Osteocyte (in vitro differentiated cells): ENCODE data around the gene TRPV4. TPM values are rescaled to one million over a fixed set of nuclear protein-coding genes. Genes with fewer than 3 reads are reported as not detected.

Source experiments
- DNase-seq: peaks from one replicate; pipeline ENCODE4 v3.0.0; 2021; ENCODE audit warnings: mixed read lengths; ENCODE audit not compliant: unreplicated experiment; ENCODE audit errors: extremely low spot score
- H3K27ac Mint-ChIP-seq: one replicate; pipeline ENCODE4 v1.8.0; 2021; ENCODE audit warnings: mild to moderate bottlenecking, mixed read lengths; ENCODE audit not compliant: unreplicated experiment
- H3K27me3 Mint-ChIP-seq: one replicate; pipeline ENCODE4 v1.8.0; 2021; ENCODE audit warnings: mixed read lengths; ENCODE audit not compliant: unreplicated experiment
- H3K36me3 Mint-ChIP-seq: one replicate; pipeline ENCODE4 v1.8.0; 2021; ENCODE audit warnings: mixed read lengths; ENCODE audit not compliant: unreplicated experiment
- H3K4me1 Mint-ChIP-seq: one replicate; pipeline ENCODE4 v1.8.0; 2021; ENCODE audit warnings: mixed read lengths; ENCODE audit not compliant: unreplicated experiment
- H3K4me3 Mint-ChIP-seq: one replicate; pipeline ENCODE4 v1.8.0; 2021; ENCODE audit warnings: mild to moderate bottlenecking, moderate library complexity, mixed read lengths; ENCODE audit not compliant: unreplicated experiment
- H3K9me3 Mint-ChIP-seq: one replicate; pipeline ENCODE4 v1.8.0; 2021; ENCODE audit warnings: mixed read lengths; ENCODE audit not compliant: unreplicated experiment
- CTCF ChIP-seq: fragments of 200-600 bp; sonication (generic); IDR thresholded peaks from 2 replicates; pipeline ENCODE4 v1.5.0; 2021; ENCODE audit warnings: antibody characterized with exemption, mild to moderate bottlenecking, moderate library complexity
- total RNA-seq: library from RNA; stranded (reverse); gene quantifications from 2 replicates; pipeline ENCODE4 v1.2.1, GENCODE V29; 2021

TRPV4 gene
- total RNA-seq, 1 donor from 2014 or later: 1.6 TPM

GRCh38 chr12:109879351-109880042 lies 46.3 kb upstream of the TRPV4 start:
- Mint-ChIP-seq H3K4me3 (peak overlapping the region; percentile 96), H3K9me3 (no peaks in the 10 kb centered on the region), H3K27ac (peak overlapping the region; percentile 89), H3K36me3 (peaks cover 1% of the 10 kb centered on the region), H3K27me3 (no peaks in the 10 kb centered on the region), H3K4me1 (peaks cover 35% of the 10 kb centered on the region)
- DNase-seq: no peak
- TF ChIP-seq CTCF: no peak

- peaks cover 1% of the 10 kb centered on the region for H3K36me3 Mint-ChIP-seq
These were observed 45.6 kb upstream of the TRPV4 start for GRCh38 chr12:109878749-109879148.

GRCh38 chr12:109878247-109878625 lies 45.0 kb upstream of the TRPV4 start:
- Mint-ChIP-seq H3K36me3 (peaks cover 1% of the 10 kb centered on the region), H3K9me3 (no peaks in the 10 kb centered on the region), H3K4me3 (no peak overlapping the region), H3K27ac (no peak overlapping the region), H3K27me3 (no peaks in the 10 kb centered on the region), H3K4me1 (peaks cover 35% of the 10 kb centered on the region)
- DNase-seq: no peak
- no peak for TF ChIP-seq CTCF

More at GRCh38 chr12:109878749-109879148, 45.6 kb upstream of the TRPV4 start:
- H3K4me1 Mint-ChIP-seq: peaks cover 35% of the 10 kb centered on the region
- no peaks in the 10 kb centered on the region for H3K27me3 Mint-ChIP-seq
- peak overlapping the region; percentile 96 for H3K4me3 Mint-ChIP-seq
- no peak for TF ChIP-seq CTCF
- DNase-seq: no peak
- no peak overlapping the region for H3K27ac Mint-ChIP-seq
- H3K9me3 Mint-ChIP-seq: no peaks in the 10 kb centered on the region

- TF ChIP-seq CTCF: no peak
- Mint-ChIP-seq H3K4me3 (peak overlapping the region; percentile 40), H3K36me3 (peaks cover 1% of the 10 kb centered on the region), H3K9me3 (no peaks in the 10 kb centered on the region), H3K4me1 (peaks cover 35% of the 10 kb centered on the region), H3K27me3 (no peaks in the 10 kb centered on the region), H3K27ac (no peak overlapping the region)
- DNase-seq: no peak
These were observed 44.5 kb upstream of the TRPV4 start for GRCh38 chr12:109877504-109878246.

GRCh38 chr12:109876406-109876805 lies 43.2 kb upstream of the TRPV4 start:
- peaks cover 35% of the 10 kb centered on the region for H3K4me1 Mint-ChIP-seq
- H3K27ac Mint-ChIP-seq: no peak overlapping the region
- no peaks in the 10 kb centered on the region for H3K27me3 Mint-ChIP-seq
- DNase-seq: no peak
- TF ChIP-seq CTCF: no peak
- H3K36me3 Mint-ChIP-seq: peaks cover 1% of the 10 kb centered on the region
- no peaks in the 10 kb centered on the region for H3K9me3 Mint-ChIP-seq
- no peak overlapping the region for H3K4me3 Mint-ChIP-seq
